Pancreas (tissue), 10 donors: Measurements from ENCODE around the gene KDM2B. TPM values are rescaled to one million over a fixed set of nuclear protein-coding genes. Genes with fewer than 3 reads are reported as not detected.

Experiments
- ATAC-seq, 4 donors: fragments of 200-7000 bp; cut with Tn5 transposase; one replicate each; pipeline versions ENCODE4 v1.8.0 to v1.9.1; 2020; ENCODE audit warnings: mild to moderate bottlenecking in 4 of 4, moderate library complexity in 4 of 4
- DNase-seq, 6 donors: peaks; one replicate each; pipeline ENCODE4 v3.0.0-alpha.2; 2020
- FAIRE-seq: peaks from 2 replicates; lab custom pipeline; 2012; peaks lifted over from hg19 to GRCh38; lab: Jason Lieb, UNC
- H3K27ac ChIP-seq, 4 donors: fragments of 200-600 bp; sonication (generic); 1 replicate in 3 of 4; 2 replicates in 1 of 4; pipeline versions ENCODE4 v1.5.0 to v1.8.0; 2020
- H3K27me3 ChIP-seq, 4 donors: fragments of 200-600 bp; one replicate each; pipeline ENCODE4 v1.8.0; 2021
- H3K36me3 ChIP-seq, 3 donors: fragments of 200-600 bp; sonication (generic) in 1 of 3; one replicate each; pipeline versions ENCODE4 v1.5.0 to v1.8.0; 2020 to 2021
- H3K4me1 ChIP-seq, 3 donors: fragments of 200-600 bp; one replicate each; pipeline ENCODE4 v1.8.0; 2021
- H3K4me3 ChIP-seq, 4 donors: fragments of 200-600 bp; sonication (generic) in 2 of 4; one replicate each; pipeline versions ENCODE4 v1.5.0 to v1.8.0; 2020 to 2021
- H3K9me3 ChIP-seq, 4 donors: fragments of 200-600 bp; one replicate each; pipeline ENCODE4 v1.8.0; 2021
- CTCF ChIP-seq, 4 donors: fragments of 200-600 bp; sonication (generic) in 3 of 4; IDR thresholded peaks; one replicate each; pipeline versions ENCODE4 v1.5.0 to v1.8.0; 2021; ENCODE audit warnings: antibody characterized with exemption in 4 of 4
- WGBS, 2 donors: extraction: QIAGEN DNeasy Blood & Tissue Kit; methylation state at CpG; one replicate each; pipeline ENCODE4 v1.1.7; 2013; 5-methylcytosine and 5-hydroxymethylcytosine counted together
- intact Hi-C, 3 donors: fragments of 100-400 bp; cut with DNase I; formaldehyde crosslinking; loops; one replicate each; pipeline versions ENCODE4 v1.11.1 to v1.14.2; 2022
- polyA plus RNA-seq, 2 donors: library from polyadenylated mRNA; stranded (reverse); fragments of 200-250 nt; gene quantifications; one replicate each; pipeline ENCODE4 v1.2.3, GENCODE V29; 2013
- total RNA-seq, 6 donors: library from RNA; stranded (reverse); fragmentation: NEBNext Ultra II Directional in 4 of 6; extraction: Animal tissue kit (Norgen Biotek cat#: 25700) in 4 of 6; gene quantifications; one replicate each; pipeline versions ENCODE4 v1.2.1 to v1.2.4, GENCODE V29; 2021 to 2023
- donor health status: healthy with polysubstance abuse.
- donor health status: DM: no; HTN: no; CAD: no; lungs with moderate emphysema.
- donor health status: DM: no; HTN: no; CAD: no.
- donor health status: control.
- donor health status: control.
- donor health status: Bipolar disorder and iron deficiency.
- donor health status: DM: yes; HTN: yes; CAD: no.
- donor health status: DM: no; HTN: no; CAD: no.
- donor health status: DM: no; HTN: no; CAD: no.
- donor health status: DM: yes; HTN: yes; CAD: no.

The KDM2B gene
- total and polyA plus RNA-seq, 8 donors: 7.4 to 21.7 (median 10.3) TPM

- Histone ChIP-seq H3K4me1 (peaks cover 0 to 22% (median 14%) of the 10 kb centered on the region in 3 donors), H3K36me3 (no peaks in the 10 kb centered on the region), H3K9me3 (no peaks in the 10 kb centered on the region), H3K27ac (peak within 1 kb of the TSS; percentile 81 to 96 (median 90)), H3K27me3 (no peaks in the 10 kb centered on the region), H3K4me3 (peak within 1 kb of the TSS; percentile 52 to 81 (median 62))
- no peak for TF ChIP-seq CTCF (IDR thresholded peaks at IDR 0.05)
- intact Hi-C loops: loop anchor here in 2 of 3 donors (5.0 to 10.0 kb wide), 2 partner anchors 51 kb away; no protein-coding TSS in a partner anchor
- FAIRE-seq: no peak
- DNase-seq: peak; percentile 95 to 99 (median 98)
- 1% methylated on average over 43 to 92 of the region's 92 CpGs for WGBS, 2 donors
- ATAC-seq: peak; percentile 82 to 91 (median 88)
These were observed 45.4 kb upstream of the KDM2B start, which contains the start of gene ORAI1 for GRCh38 chr12:121626087-121626852. TSS of gene ORAI1 (plus strand) at chr12:121626530.

GRCh38 chr12:121620333-121620891 is 39.6 kb upstream of the KDM2B start:
- H3K9me3 ChIP-seq: no peaks in the 10 kb centered on the region
- peaks cover 0 to 6% (median 4%) of the 10 kb centered on the region in 3 donors for H3K4me1 ChIP-seq
- ATAC-seq (no peak), FAIRE-seq (no peak), DNase-seq (no peak)
- WGBS, 2 donors: 78 to 79% methylated on average over 8 of the region's 8 CpGs
- no peaks in the 10 kb centered on the region for H3K27me3 ChIP-seq
- no peak overlapping the region for H3K27ac ChIP-seq
- TF ChIP-seq CTCF (IDR thresholded peaks at IDR 0.05): no peak
- intact Hi-C loops: loop anchor here in 1 of 3 donors (10.0 kb wide), 1 partner anchor 46 kb away; no protein-coding TSS in a partner anchor
- H3K36me3 ChIP-seq: no peaks in the 10 kb centered on the region
- H3K4me3 ChIP-seq: no peak overlapping the region

- DNase-seq (no peak), ATAC-seq (no peak), FAIRE-seq (no peak)
- Histone ChIP-seq H3K4me3 (no peak overlapping the region), H3K36me3 (no peaks in the 10 kb centered on the region), H3K27ac (no peak overlapping the region), H3K4me1 (no peaks in the 10 kb centered on the region), H3K9me3 (no peaks in the 10 kb centered on the region), H3K27me3 (no peaks in the 10 kb centered on the region)
- no peak for TF ChIP-seq CTCF (IDR thresholded peaks at IDR 0.05)
- 76 to 78% methylated on average over 5 of the region's 5 CpGs for WGBS, 2 donors
- intact Hi-C loops: no loop called here
These were observed 37.9 kb upstream of the KDM2B start for GRCh38 chr12:121618659-121619233.

- Histone ChIP-seq H3K27me3 (no peaks in the 10 kb centered on the region), H3K36me3 (no peaks in the 10 kb centered on the region), H3K9me3 (no peaks in the 10 kb centered on the region), H3K4me1 (peaks cover 0 to 6% (median 0%) of the 10 kb centered on the region in 3 donors), H3K4me3 (no peak overlapping the region), H3K27ac (no peak overlapping the region)
- FAIRE-seq (no peak), ATAC-seq (no peak), DNase-seq (no peak)
- WGBS, 2 donors: 81 to 85% methylated on average over 9 of the region's 9 CpGs
- intact Hi-C loops: no loop called here
- TF ChIP-seq CTCF (IDR thresholded peaks at IDR 0.05): no peak
These were observed 34.1 kb upstream of the KDM2B start for GRCh38 chr12:121614872-121615467.
